OCI-LY3 (cell line): ENCODE data around the gene PSMD12.

Experiments
- H2AFZ ChIP-seq: fragments of 200-600, 300-600 bp; shearing (Covaris generic); 2 replicates; pipeline ENCODE4 v1.6.0; 2014; ENCODE audit warnings: antibody characterized with exemption, low read depth, low read length
- H3K27ac ChIP-seq: fragments of 200-600, 300-600 bp; sonication (generic); 2 replicates; pipeline ENCODE4 v1.5.1; 2014; ENCODE audit warnings: mild to moderate bottlenecking, low read length, moderate library complexity, mixed read lengths
- H3K27me3 ChIP-seq: fragments of 200-600, 300-600 bp; sonication (generic); 2 replicates; pipeline ENCODE4 v1.6.1; 2014; ENCODE audit warnings: low read depth, low read length, mixed read lengths
- H3K36me3 ChIP-seq: fragments of 200-600, 300-600 bp; sonication (generic); replicated peaks from 2 replicates; pipeline ENCODE3; 2014; ENCODE audit warnings: low read depth, low read length, mixed read lengths
- H3K4me1 ChIP-seq: fragments of 300-600, 200-600 bp; sonication (generic); 2 replicates; pipeline ENCODE4 v1.6.1; 2014; ENCODE audit warnings: low read length, mixed read lengths
- H3K4me2 ChIP-seq: fragments of 200-600, 300-600 bp; sonication (generic); 2 replicates; pipeline ENCODE4 v1.6.1; 2014; ENCODE audit warnings: low read length, mixed read lengths
- H3K4me3 ChIP-seq: fragments of 300-600, 200-600 bp; sonication (generic); 2 replicates; pipeline ENCODE4 v1.5.1; 2014; ENCODE audit warnings: antibody characterized with exemption, mild to moderate bottlenecking, low read length, moderate library complexity
- H3K79me2 ChIP-seq: fragments of 300-600, 200-600 bp; shearing (Covaris generic); 2 replicates; pipeline ENCODE4 v1.6.1; 2014; ENCODE audit warnings: mild to moderate bottlenecking, low read length, mixed read lengths
- H3K9ac ChIP-seq: fragments of 300-600, 200-600 bp; shearing (Covaris generic); 2 replicates; pipeline ENCODE4 v1.6.0; 2014; ENCODE audit warnings: mild to moderate bottlenecking, low read length, moderate library complexity
- H3K9me3 ChIP-seq: fragments of 200-600, 300-600 bp; shearing (Covaris generic); 2 replicates; pipeline ENCODE4 v1.6.1; 2014; ENCODE audit warnings: low read length, mixed read lengths; ENCODE audit not compliant: insufficient read depth
- H4K20me1 ChIP-seq: fragments of 200-600, 300-600 bp; sonication (generic); 2 replicates; pipeline ENCODE4 v1.6.1; 2016; ENCODE audit warnings: low read length, mixed read lengths; ENCODE audit not compliant: insufficient read depth
- EZH2phosphoT487 ChIP-seq: fragments of 200-600 bp; shearing (Covaris generic); IDR thresholded peaks from 2 replicates; pipeline ENCODE4 v1.6.1; 2018; ENCODE audit warnings: antibody characterized with exemption, mixed run types, low read depth
- TF ChIP-seq, protein P1 (sequence below): fragments of 200-600, 300-600 bp; sonication (generic); IDR thresholded peaks from 2 replicates; pipeline ENCODE4 v1.5.1; 2014; ENCODE audit warnings: antibody characterized with exemption, low read length, low read depth

The PSMD12 gene

GRCh38 chr17:67293251-67294203 is 72.8 kb downstream of the PSMD12 start:
- H3K9ac ChIP-seq: peak overlapping the region; percentile 46
- peak overlapping the region; percentile 64 for H3K4me3 ChIP-seq
- peak overlapping the region; percentile 72 for H2AFZ ChIP-seq
- H3K27me3 ChIP-seq: no peaks in the 10 kb centered on the region
- H3K4me1 ChIP-seq: no peaks in the 10 kb centered on the region
- H3K4me2 ChIP-seq: peak overlapping the region; percentile 60
- H4K20me1 ChIP-seq: no peaks in the 10 kb centered on the region
- H3K9me3 ChIP-seq: no peaks in the 10 kb centered on the region
- no peak overlapping the region for H3K27ac ChIP-seq
- H3K36me3 ChIP-seq: no peaks in the 10 kb centered on the region
- TF ChIP-seq, protein P1, sequence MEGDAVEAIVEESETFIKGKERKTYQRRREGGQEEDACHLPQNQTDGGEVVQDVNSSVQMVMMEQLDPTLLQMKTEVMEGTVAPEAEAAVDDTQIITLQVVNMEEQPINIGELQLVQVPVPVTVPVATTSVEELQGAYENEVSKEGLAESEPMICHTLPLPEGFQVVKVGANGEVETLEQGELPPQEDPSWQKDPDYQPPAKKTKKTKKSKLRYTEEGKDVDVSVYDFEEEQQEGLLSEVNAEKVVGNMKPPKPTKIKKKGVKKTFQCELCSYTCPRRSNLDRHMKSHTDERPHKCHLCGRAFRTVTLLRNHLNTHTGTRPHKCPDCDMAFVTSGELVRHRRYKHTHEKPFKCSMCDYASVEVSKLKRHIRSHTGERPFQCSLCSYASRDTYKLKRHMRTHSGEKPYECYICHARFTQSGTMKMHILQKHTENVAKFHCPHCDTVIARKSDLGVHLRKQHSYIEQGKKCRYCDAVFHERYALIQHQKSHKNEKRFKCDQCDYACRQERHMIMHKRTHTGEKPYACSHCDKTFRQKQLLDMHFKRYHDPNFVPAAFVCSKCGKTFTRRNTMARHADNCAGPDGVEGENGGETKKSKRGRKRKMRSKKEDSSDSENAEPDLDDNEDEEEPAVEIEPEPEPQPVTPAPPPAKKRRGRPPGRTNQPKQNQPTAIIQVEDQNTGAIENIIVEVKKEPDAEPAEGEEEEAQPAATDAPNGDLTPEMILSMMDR: peak; percentile 79
- TF ChIP-seq EZH2phosphoT487: no peak
- no peaks in the 10 kb centered on the region for H3K79me2 ChIP-seq

GRCh38 chr17:67290711-67291291 is 75.6 kb downstream of the PSMD12 start:
- no peaks in the 10 kb centered on the region for H3K9me3 ChIP-seq
- H3K9ac ChIP-seq: no peak overlapping the region
- H2AFZ ChIP-seq: no peak overlapping the region
- H3K79me2 ChIP-seq: no peaks in the 10 kb centered on the region
- no peak overlapping the region for H3K4me3 ChIP-seq
- no peak overlapping the region for H3K27ac ChIP-seq
- no peaks in the 10 kb centered on the region for H4K20me1 ChIP-seq
- no peaks in the 10 kb centered on the region for H3K27me3 ChIP-seq
- H3K36me3 ChIP-seq: no peaks in the 10 kb centered on the region
- H3K4me1 ChIP-seq: no peaks in the 10 kb centered on the region
- H3K4me2 ChIP-seq: no peak overlapping the region
- TF ChIP-seq, protein P1: no peak
- TF ChIP-seq EZH2phosphoT487: no peak

- Histone ChIP-seq H3K27ac (no peak overlapping the region), H3K36me3 (no peaks in the 10 kb centered on the region), H3K9me3 (no peaks in the 10 kb centered on the region), H3K4me1 (no peaks in the 10 kb centered on the region), H3K4me2 (no peak overlapping the region), H3K27me3 (no peaks in the 10 kb centered on the region), H3K9ac (no peak overlapping the region), H4K20me1 (no peaks in the 10 kb centered on the region), H3K4me3 (no peak overlapping the region), H3K79me2 (no peaks in the 10 kb centered on the region), H2AFZ (no peak overlapping the region)
- no peak for TF ChIP-seq EZH2phosphoT487
Observed at GRCh38 chr17:67290244-67290643, 76.1 kb downstream of the PSMD12 start.

- Histone ChIP-seq H3K9ac (no peak overlapping the region), H3K9me3 (no peaks in the 10 kb centered on the region), H3K27ac (no peak overlapping the region), H3K27me3 (no peaks in the 10 kb centered on the region), H3K4me1 (no peaks in the 10 kb centered on the region), H2AFZ (no peak overlapping the region), H3K36me3 (no peaks in the 10 kb centered on the region), H3K4me2 (no peak overlapping the region), H3K79me2 (no peaks in the 10 kb centered on the region), H3K4me3 (no peak overlapping the region), H4K20me1 (no peaks in the 10 kb centered on the region)
- no peak for TF ChIP-seq EZH2phosphoT487
- TF ChIP-seq, protein P1: no peak
Observed at GRCh38 chr17:67289181-67289876, 77.0 kb downstream of the PSMD12 start.
